Kidney (tissue), 14 donors: ENCODE measurements around the gene CACNG1. TPM values are rescaled to one million over a fixed set of nuclear protein-coding genes. Genes with fewer than 3 reads are reported as not detected.

ENCODE experiments used
- DNase-seq, 5 donors: peaks; one replicate each; pipeline ENCODE4 v3.0.0-alpha.2; 2013 to 2020
- FAIRE-seq: peaks from 2 replicates; lab custom pipeline; 2012; peaks lifted over from hg19 to GRCh38; lab: Jason Lieb, UNC
- H3K27ac ChIP-seq, 2 donors: one replicate each; pipeline ENCODE4 v1.7.0; 2013; ENCODE audit warnings: low read depth in 2 of 2, low read length in 2 of 2, inconsistent platforms in 1 of 2
- H3K27me3 ChIP-seq: one replicate; pipeline ENCODE4 v1.7.1; 2013; ENCODE audit warnings: low read length, inconsistent platforms; ENCODE audit not compliant: control insufficient read depth, insufficient read depth
- H3K36me3 ChIP-seq, 3 donors: one replicate each; pipeline versions ENCODE4 v1.7.0 to v1.7.1; 2013; ENCODE audit warnings: low read length in 3 of 3, control low read depth in 1 of 3, inconsistent platforms in 1 of 3; ENCODE audit not compliant: insufficient read depth in 3 of 3, control insufficient read depth in 2 of 3
- H3K4me1 ChIP-seq, 3 donors: one replicate each; pipeline versions ENCODE4 v1.7.0 to v1.7.1; 2013; ENCODE audit warnings: low read length in 3 of 3, inconsistent platforms in 1 of 3, low read depth in 1 of 3; ENCODE audit not compliant: control insufficient read depth in 2 of 3, insufficient read depth in 2 of 3
- H3K4me3 ChIP-seq, 3 donors: one replicate each; pipeline versions ENCODE4 v1.7.0 to v1.8.1; 2013; ENCODE audit warnings: low read length in 3 of 3, control low read depth in 1 of 3, inconsistent platforms in 1 of 3
- H3K9ac ChIP-seq, 3 donors: one replicate each; pipeline versions ENCODE4 v1.7.0 to v1.7.1; 2013; ENCODE audit warnings: low read length in 3 of 3, control low read depth in 1 of 3, inconsistent platforms in 1 of 3
- H3K9me3 ChIP-seq, 3 donors: one replicate each; pipeline versions ENCODE4 v1.7.0 to v1.7.1; 2013; ENCODE audit warnings: low read length in 3 of 3, control low read depth in 1 of 3, inconsistent platforms in 1 of 3; ENCODE audit not compliant: control insufficient read depth in 2 of 3, insufficient read depth in 1 of 3
- CTCF ChIP-seq: IDR thresholded peaks from 3 replicates; pipeline ENCODE4 v1.5.1; 2012; ENCODE audit warnings: mild to moderate bottlenecking, moderate library complexity, borderline replicate concordance; ENCODE audit not compliant: insufficient read depth; ENCODE audit errors: extremely low read depth
- intact Hi-C: fragments of 100-400 bp; cut with DNase I; formaldehyde crosslinking; loops from one replicate; pipeline ENCODE4 v1.11.1; 2022
- polyA plus RNA-seq: library from polyadenylated mRNA; stranded (reverse); fragments of 350-450 nt; fragmentation: Illumina TruSeq; extraction: RNeasy Lipid Tissue Mini Kit (QIAGEN cat#74804); gene quantifications from one replicate; pipeline ENCODE4 v1.2.3, GENCODE V29; 2014; ENCODE audit warnings: low read depth, low replicate concordance; ENCODE audit not compliant: insufficient read depth
- total RNA-seq: library from RNA; stranded (reverse); fragmentation: NEBNext Ultra II Directional; extraction: Animal tissue kit (Norgen Biotek cat#: 25700); gene quantifications from one replicate; pipeline ENCODE4 v1.2.1, GENCODE V29; 2021
- donor health status: control.
- donor health status: control.
- donor health status: control.
- donor health status: control.
- donor health status: control.
- donor health status: DM: yes; HTN: yes; CAD: no.
- donor health status: Normal renal cell carcinoma (clear cell type).

CACNG1 gene
- total and polyA plus RNA-seq, 2 donors from 2014 or later = not detected

DNA sequence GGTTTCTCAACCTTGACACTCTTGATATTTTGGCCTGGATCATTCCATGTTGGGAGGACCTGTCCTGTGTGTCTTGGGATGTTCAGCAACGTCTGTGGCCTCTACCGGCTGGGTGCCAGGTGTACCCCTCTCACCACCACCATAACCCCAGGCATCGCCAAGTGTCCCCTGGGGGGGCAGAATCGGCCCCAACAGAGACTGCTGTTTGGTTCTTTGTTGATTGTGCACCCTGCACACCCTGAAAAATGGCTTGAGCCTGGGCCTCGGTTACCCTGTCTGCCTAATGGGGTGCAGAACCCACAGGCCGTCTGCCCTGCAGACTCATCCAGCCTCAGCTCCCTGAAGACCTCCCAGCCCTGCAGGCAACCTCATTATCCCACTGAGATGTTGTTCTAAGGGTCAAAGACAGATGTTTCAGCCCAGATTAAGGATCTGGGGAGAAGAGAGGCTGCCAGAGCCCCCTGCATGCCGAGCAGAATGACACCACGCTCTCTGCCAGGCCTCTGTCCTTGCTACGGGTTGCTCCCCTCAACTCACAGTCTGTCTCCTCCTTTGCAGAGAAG, 9.2 kb downstream of the CACNG1 start:
- H3K4me1 ChIP-seq = no peaks in the 10 kb centered on the region
- no peak for FAIRE-seq
- intact Hi-C loops = no loop called here
- H3K27me3 ChIP-seq = no peaks in the 10 kb centered on the region
- no peak for TF ChIP-seq CTCF
- H3K27ac ChIP-seq = no peak overlapping the region
- peaks cover 0 to 9% (median 3%) of the 10 kb centered on the region in 3 donors for H3K9me3 ChIP-seq
- no peaks in the 10 kb centered on the region for H3K36me3 ChIP-seq
- H3K4me3 ChIP-seq = no peak overlapping the region
- H3K9ac ChIP-seq = no peak overlapping the region
- peak in 1 of 5 donors; percentile 23 for DNase-seq

DNA sequence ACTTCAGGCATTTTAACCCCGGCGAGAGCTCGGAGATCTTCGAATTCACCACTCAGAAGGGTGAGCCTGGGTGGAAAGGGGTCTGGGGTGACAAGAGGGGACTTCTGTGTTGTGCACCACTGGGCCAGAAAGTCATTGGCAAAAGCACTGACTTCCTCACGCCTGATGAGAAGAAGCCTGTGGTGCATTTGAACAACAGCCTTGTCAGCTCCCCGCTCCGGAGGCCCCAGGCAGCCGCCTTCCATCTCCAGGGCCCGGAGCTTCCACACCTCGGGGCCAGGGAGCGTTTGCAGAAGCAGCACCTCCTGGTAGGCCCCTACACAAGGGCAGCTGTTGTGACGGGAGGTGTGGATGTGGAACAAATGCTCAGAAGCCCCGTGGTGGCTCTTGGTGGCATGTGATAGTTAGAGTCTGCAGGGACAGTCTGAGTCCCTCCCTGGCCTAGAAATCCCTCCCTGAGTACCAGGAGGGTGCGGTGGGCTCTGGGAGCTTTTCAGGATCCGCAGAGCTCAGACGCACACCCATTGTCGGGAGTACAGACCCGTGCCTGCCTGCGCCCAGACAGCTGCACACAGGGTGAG, 9.7 kb downstream of the CACNG1 start:
- Histone ChIP-seq H3K4me1 (no peaks in the 10 kb centered on the region), H3K9me3 (peaks cover 0 to 3% (median 3%) of the 10 kb centered on the region in 3 donors), H3K9ac (no peak overlapping the region), H3K27ac (no peak overlapping the region), H3K4me3 (no peak overlapping the region), H3K36me3 (no peaks in the 10 kb centered on the region), H3K27me3 (no peaks in the 10 kb centered on the region)
- intact Hi-C loops = no loop called here
- no peak for FAIRE-seq
- DNase-seq = peak in 2 of 5 donors; percentile 10 to 13
- no peak for TF ChIP-seq CTCF

GRCh38 chr17:67054608-67055007, 10.3 kb downstream of the CACNG1 start:
- no peak overlapping the region for H3K27ac ChIP-seq
- peaks cover 0 to 3% (median 0%) of the 10 kb centered on the region in 3 donors for H3K9me3 ChIP-seq
- FAIRE-seq = no peak
- no peaks in the 10 kb centered on the region for H3K36me3 ChIP-seq
- no peak for TF ChIP-seq CTCF
- DNase-seq = no peak
- no peak overlapping the region for H3K4me3 ChIP-seq
- no peak overlapping the region for H3K9ac ChIP-seq
- H3K27me3 ChIP-seq = no peaks in the 10 kb centered on the region
- H3K4me1 ChIP-seq = no peaks in the 10 kb centered on the region
- intact Hi-C loops = no loop called here
